AG08395 (cell line): ENCODE measurements around the gene INPP4B.

Source experiments
- DNase-seq: peaks from one replicate; pipeline ENCODE4 v3.0.0; 2012; ENCODE audit warnings: mixed read lengths, low spot score

The INPP4B gene

GRCh38 chr4:142218726-142219125, 627.4 kb downstream of the INPP4B start:
- no peak for DNase-seq

- no peak for DNase-seq
Observed at GRCh38 chr4:142211444-142211843, 634.7 kb downstream of the INPP4B start.

GRCh38 chr4:142203505-142203904, 642.6 kb downstream of the INPP4B start:
- no peak for DNase-seq

- no peak for DNase-seq
Observed at GRCh38 chr4:142202404-142203332, 643.4 kb downstream of the INPP4B start.

GRCh38 chr4:142201041-142201440, 645.1 kb downstream of the INPP4B start:
- DNase-seq: no peak

GRCh38 chr4:142194905-142195304, 651.2 kb downstream of the INPP4B start:
- DNase-seq: no peak

- DNase-seq: no peak
Observed at GRCh38 chr4:142191901-142192300, 654.2 kb downstream of the INPP4B start.

GRCh38 chr4:142181021-142181420, 665.1 kb downstream of the INPP4B start:
- no peak for DNase-seq

GRCh38 chr4:142169216-142169615, 676.9 kb downstream of the INPP4B start:
- DNase-seq: no peak

- no peak for DNase-seq
Observed at GRCh38 chr4:142168181-142168580, 677.9 kb downstream of the INPP4B start.

GRCh38 chr4:142164767-142165500, 681.2 kb downstream of the INPP4B start:
- no peak for DNase-seq

GRCh38 chr4:142161086-142161485, 685.0 kb downstream of the INPP4B start:
- no peak for DNase-seq

- no peak for DNase-seq
Observed at GRCh38 chr4:142160509-142160908, 685.6 kb downstream of the INPP4B start.

GRCh38 chr4:142158980-142159379, 687.1 kb downstream of the INPP4B start:
- no peak for DNase-seq

- DNase-seq: no peak
Observed at GRCh38 chr4:142156256-142156655, 689.8 kb downstream of the INPP4B start.

GRCh38 chr4:142155347-142155746, 690.8 kb downstream of the INPP4B start:
- no peak for DNase-seq

- no peak for DNase-seq
Observed at GRCh38 chr4:142150483-142150882, 695.6 kb downstream of the INPP4B start.

GRCh38 chr4:142144813-142145212, 701.3 kb downstream of the INPP4B start:
- no peak for DNase-seq

GRCh38 chr4:142142366-142143054, 703.6 kb downstream of the INPP4B start:
- DNase-seq: no peak

GRCh38 chr4:142141224-142141623, 704.9 kb downstream of the INPP4B start:
- no peak for DNase-seq

GRCh38 chr4:142130666-142131065, 715.4 kb downstream of the INPP4B start:
- no peak for DNase-seq

GRCh38 chr4:142129931-142130330, 716.2 kb downstream of the INPP4B start:
- no peak for DNase-seq

GRCh38 chr4:142129473-142129872, 716.6 kb downstream of the INPP4B start:
- no peak for DNase-seq
